ENCODE data around the gene VPS37B.

The VPS37B gene

DNA sequence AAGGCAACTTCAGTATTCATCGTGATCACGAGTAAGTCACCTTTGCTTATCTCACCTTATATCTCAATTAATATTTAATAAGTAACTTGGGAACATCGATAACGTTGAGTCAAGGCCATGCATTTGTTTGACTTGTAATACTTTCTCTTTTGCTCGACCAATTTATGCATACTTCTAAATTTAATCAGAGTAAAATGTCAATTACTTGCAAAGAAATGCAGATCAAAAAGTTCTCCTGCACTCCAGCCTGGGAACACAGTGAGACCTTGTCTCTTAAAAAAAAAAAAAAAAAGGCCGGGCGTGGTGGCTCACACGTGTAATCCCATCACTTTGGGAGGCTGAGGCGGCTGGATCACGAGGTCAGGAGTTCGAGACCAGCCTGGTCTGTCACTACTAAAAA, 72.5 kb downstream of the VPS37B start:
- Histone ChIP-seq H3K27me3 (ENCODE audit: control insufficient read depth, insufficient read depth, low read length) (no peaks in the 10 kb centered on the region), H3K36me3 (ENCODE audit: control insufficient read depth, insufficient read depth, low read length) (no peaks in the 10 kb centered on the region), H3K4me1 (no peaks in the 10 kb centered on the region), H3K9me3 (ENCODE audit: control insufficient read depth, low read length) (no peaks in the 10 kb centered on the region), H3K27ac (no peak overlapping the region), H3K4me2 (ENCODE audit: low read length) (no peak overlapping the region), H3K79me2 (no peaks in the 10 kb centered on the region), H3K9ac (no peak overlapping the region), H3K4me3 (ENCODE audit: low read depth, low read length) (no peak overlapping the region), H2AFZ (no peak overlapping the region)
- TF ChIP-seq, protein P1, sequence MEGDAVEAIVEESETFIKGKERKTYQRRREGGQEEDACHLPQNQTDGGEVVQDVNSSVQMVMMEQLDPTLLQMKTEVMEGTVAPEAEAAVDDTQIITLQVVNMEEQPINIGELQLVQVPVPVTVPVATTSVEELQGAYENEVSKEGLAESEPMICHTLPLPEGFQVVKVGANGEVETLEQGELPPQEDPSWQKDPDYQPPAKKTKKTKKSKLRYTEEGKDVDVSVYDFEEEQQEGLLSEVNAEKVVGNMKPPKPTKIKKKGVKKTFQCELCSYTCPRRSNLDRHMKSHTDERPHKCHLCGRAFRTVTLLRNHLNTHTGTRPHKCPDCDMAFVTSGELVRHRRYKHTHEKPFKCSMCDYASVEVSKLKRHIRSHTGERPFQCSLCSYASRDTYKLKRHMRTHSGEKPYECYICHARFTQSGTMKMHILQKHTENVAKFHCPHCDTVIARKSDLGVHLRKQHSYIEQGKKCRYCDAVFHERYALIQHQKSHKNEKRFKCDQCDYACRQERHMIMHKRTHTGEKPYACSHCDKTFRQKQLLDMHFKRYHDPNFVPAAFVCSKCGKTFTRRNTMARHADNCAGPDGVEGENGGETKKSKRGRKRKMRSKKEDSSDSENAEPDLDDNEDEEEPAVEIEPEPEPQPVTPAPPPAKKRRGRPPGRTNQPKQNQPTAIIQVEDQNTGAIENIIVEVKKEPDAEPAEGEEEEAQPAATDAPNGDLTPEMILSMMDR (IDR thresholded peaks at IDR 0.05): no peak

DNA sequence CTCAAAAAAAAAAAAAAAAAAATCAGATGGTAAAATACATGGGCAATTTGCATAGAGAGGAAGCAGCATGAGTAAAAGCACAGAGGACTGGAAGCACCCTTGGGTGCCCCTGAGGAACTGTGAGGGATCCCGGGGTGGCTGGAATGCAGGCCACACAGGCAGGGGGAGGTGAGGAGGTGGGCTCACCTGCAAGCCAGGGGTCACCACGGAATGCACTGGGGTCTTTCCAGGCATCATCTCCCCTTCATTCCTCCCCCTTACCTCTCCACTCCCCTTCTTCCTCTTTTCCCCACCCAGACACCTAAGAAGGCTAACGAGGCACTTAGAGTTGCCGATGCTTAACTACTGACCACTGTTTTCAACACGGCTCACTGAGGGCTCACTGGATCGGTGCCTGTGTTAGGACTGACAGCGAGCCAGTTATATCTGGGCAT, 75.1 kb downstream of the VPS37B start:
- Histone ChIP-seq H3K36me3 (ENCODE audit: control insufficient read depth, insufficient read depth, low read length) (no peaks in the 10 kb centered on the region), H3K4me3 (ENCODE audit: low read depth, low read length) (no peak overlapping the region), H3K27me3 (ENCODE audit: control insufficient read depth, insufficient read depth, low read length) (no peaks in the 10 kb centered on the region), H2AFZ (no peak overlapping the region), H3K9me3 (ENCODE audit: control insufficient read depth, low read length) (no peaks in the 10 kb centered on the region), H3K4me1 (no peaks in the 10 kb centered on the region), H3K79me2 (no peaks in the 10 kb centered on the region), H3K4me2 (ENCODE audit: low read length) (no peak overlapping the region), H3K27ac (no peak overlapping the region), H3K9ac (no peak overlapping the region)
- TF ChIP-seq, protein P1 (IDR thresholded peaks at IDR 0.05): no peak

DNA sequence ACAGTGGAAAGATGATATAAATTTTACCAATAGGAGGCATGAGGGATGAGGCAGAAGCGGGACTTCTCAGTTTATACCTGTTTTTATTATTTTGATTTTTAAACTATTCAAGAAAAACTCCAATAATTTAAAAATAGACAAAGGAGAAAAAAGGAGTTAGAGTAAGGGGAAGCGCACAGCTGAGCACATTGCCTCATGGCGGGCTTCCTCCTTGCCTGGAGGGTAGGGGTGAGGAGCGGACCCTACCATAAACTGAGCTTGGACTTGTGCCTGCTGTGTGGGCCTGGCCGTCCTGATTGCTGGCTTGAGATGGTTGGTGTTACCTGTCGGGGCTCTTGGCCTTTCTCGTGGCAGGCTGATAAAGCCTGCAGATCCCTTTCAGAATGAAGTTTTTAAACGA, 75.8 kb downstream of the VPS37B start:
- H3K9me3 ChIP-seq (ENCODE audit: control insufficient read depth, low read length): no peaks in the 10 kb centered on the region
- no peaks in the 10 kb centered on the region for H3K4me1 ChIP-seq
- H3K9ac ChIP-seq: no peak overlapping the region
- no peak overlapping the region for H3K27ac ChIP-seq
- H3K4me2 ChIP-seq (ENCODE audit: low read length): no peak overlapping the region
- H3K27me3 ChIP-seq (ENCODE audit: control insufficient read depth, insufficient read depth, low read length): no peaks in the 10 kb centered on the region
- H2AFZ ChIP-seq: no peak overlapping the region
- no peaks in the 10 kb centered on the region for H3K36me3 ChIP-seq (ENCODE audit: control insufficient read depth, insufficient read depth, low read length)
- TF ChIP-seq, protein P1 (IDR thresholded peaks at IDR 0.05): no peak
- no peaks in the 10 kb centered on the region for H3K79me2 ChIP-seq
- no peak overlapping the region for H3K4me3 ChIP-seq (ENCODE audit: low read depth, low read length)

DNA sequence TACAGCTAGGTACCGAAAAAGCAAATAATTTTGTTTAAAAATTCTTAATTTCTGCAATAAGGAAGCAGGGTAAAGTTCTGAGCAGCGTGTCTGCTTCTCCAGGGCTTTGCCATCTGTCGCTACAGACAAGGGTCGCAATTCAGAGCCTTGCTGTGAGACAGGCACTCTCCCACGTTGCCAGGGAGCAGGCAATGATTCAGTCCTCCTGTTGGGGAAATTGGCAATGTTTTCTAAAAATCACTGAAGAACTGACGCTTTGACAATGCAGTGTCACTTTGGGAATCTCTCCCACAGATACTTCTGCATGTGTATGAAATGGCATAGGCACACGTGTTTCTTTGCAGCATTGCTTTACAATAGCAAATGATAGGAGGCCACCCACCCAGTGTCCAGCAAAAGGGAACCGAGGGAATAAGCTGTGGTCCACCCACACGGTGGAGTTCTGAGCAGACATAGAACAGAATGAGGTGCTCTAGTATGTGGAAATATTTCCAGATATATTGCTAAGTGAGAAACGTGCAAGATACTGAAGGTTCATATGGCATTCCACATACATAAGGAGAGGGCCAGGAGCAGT, 76.6 kb downstream of the VPS37B start:
- Histone ChIP-seq H2AFZ (no peak overlapping the region), H3K4me1 (no peaks in the 10 kb centered on the region), H3K4me3 (ENCODE audit: low read depth, low read length) (no peak overlapping the region), H3K4me2 (ENCODE audit: low read length) (no peak overlapping the region), H3K9ac (no peak overlapping the region), H3K79me2 (no peaks in the 10 kb centered on the region), H3K9me3 (ENCODE audit: control insufficient read depth, low read length) (no peaks in the 10 kb centered on the region), H3K27me3 (ENCODE audit: control insufficient read depth, insufficient read depth, low read length) (no peaks in the 10 kb centered on the region), H3K27ac (no peak overlapping the region), H3K36me3 (ENCODE audit: control insufficient read depth, insufficient read depth, low read length) (no peaks in the 10 kb centered on the region)
- TF ChIP-seq, protein P1 (IDR thresholded peaks at IDR 0.05): no peak

Data from parathyroid adenoma (tissue), 2 donors.